ENCODE measurements around the gene DSCAML1. TPM values are rescaled to one million over a fixed set of nuclear protein-coding genes. Genes with fewer than 3 reads are reported as not detected.
"Not testable (repeated sequence)": the region's sequence is repeated elsewhere in the genome, so short reads cannot be mapped to it uniquely, and the experiment has no call there.

The DSCAML1 gene
- total RNA-seq, 1 donor from 2014 or later: 6.1 TPM

DNA sequence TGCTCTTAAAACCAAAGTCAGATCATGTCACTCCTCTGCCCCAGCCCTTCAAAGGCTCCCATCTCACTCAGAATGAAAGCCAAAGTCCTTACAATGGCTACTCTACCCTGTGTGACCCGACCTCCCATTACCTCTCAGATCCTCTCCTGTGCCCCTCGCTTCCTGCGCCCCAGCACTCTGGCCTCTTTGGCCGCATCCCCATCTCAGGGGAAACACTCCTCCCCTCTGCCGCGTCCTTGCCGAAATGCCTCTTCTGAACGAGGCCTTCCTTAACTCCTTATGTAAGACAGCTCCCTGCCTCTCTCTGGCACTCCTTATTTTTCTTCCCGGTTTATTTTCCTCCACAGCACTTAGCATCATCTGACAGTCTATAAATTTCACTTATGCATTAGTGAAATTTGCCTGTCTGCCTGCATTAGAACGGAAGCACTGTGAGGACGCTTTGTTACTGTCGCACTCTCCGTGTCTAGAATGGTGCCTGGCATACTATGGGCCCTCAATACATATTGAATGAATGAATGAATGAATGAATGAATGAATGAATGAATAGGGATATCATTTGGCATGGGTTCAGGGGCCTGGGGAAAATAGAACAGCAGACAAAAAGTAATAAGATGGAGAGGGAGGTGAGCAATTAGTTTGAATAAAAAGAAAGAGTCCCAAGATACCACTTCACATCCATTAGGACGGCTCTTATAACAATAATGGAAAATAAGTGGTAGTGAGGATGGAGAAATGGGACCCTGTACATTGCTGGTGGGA is 331.6 kb downstream of the DSCAML1 start:
- FAIRE-seq: no peak
- no peak for DNase-seq (ENCODE audit: low spot score in 2 of 2)

DNA sequence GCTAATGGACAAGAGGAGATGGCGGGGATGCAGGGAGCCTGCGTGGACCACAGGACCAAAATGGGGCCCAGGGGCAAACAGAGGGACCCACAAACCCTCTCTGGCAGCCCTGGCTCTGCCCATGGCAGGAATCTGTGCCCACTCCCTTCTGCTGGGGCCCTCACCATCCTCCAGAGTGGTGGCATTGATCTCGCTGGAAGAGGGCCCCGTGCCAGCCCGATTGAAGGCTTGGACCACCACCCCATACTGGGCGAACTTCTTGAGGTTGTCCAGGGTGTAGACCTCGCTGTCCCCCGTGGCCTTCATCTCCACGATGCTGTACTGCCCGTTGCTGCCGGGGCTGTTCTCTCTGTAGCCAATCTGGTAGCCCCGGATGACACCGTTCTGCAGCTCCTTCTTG is 332.2 kb downstream of the DSCAML1 start:
- FAIRE-seq: no peak
- DNase-seq (ENCODE audit: low spot score in 2 of 2): no peak

DNA sequence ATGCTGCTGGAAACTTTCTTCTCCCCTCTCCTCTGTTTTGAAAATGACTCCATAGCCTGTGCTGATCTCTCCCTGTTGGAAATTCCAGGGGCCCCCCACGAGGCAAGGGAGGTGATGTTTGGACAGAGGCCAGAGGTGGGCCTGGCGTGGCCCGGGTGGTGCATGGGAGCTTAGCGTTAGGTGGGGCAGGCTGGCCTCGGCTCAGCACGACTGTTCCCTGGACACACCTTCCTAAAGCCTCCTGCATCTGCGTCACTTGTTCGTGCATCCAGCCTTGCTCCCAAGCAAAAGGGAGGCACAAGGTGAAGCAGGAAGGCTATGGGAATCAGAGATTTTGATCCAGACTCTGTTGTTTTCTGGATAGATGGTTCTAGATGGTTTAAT is 334.2 kb downstream of the DSCAML1 start:
- FAIRE-seq (no peak), DNase-seq (ENCODE audit: low spot score in 2 of 2) (no peak)

DNA sequence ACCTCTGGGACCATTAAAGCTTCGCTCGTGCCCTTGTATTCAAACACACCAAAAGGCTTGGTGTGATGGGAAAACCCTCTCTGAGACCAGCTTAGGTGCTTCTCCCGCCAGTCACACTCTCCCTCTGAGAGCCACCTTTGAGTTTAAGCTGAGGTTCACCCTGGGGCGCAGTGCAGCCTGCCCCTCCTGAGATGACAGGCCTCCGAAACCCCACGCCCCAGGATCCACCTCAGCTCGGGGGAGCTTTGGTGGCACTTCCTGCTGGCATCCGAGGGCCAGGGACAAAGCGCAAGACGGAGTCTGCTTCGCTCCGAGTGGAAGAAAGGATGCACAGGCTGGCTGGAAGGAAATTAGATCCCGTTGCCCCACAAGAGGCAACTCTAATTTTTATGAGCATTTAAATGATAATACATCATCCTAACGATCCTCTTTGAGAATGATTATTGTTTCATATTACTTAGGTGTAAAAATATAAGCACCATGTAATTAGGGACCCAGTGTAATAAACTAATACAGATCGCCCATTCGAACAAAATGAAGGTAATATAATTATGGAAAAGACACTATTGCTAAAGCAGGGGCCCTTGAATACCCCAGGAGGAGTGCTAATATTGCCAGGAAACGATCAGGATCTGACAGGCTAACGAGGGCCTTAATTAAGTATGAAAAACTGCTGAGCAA is 334.7 kb downstream of the DSCAML1 start:
- FAIRE-seq (no peak), DNase-seq (ENCODE audit: low spot score in 2 of 2) (no peak)

DNA sequence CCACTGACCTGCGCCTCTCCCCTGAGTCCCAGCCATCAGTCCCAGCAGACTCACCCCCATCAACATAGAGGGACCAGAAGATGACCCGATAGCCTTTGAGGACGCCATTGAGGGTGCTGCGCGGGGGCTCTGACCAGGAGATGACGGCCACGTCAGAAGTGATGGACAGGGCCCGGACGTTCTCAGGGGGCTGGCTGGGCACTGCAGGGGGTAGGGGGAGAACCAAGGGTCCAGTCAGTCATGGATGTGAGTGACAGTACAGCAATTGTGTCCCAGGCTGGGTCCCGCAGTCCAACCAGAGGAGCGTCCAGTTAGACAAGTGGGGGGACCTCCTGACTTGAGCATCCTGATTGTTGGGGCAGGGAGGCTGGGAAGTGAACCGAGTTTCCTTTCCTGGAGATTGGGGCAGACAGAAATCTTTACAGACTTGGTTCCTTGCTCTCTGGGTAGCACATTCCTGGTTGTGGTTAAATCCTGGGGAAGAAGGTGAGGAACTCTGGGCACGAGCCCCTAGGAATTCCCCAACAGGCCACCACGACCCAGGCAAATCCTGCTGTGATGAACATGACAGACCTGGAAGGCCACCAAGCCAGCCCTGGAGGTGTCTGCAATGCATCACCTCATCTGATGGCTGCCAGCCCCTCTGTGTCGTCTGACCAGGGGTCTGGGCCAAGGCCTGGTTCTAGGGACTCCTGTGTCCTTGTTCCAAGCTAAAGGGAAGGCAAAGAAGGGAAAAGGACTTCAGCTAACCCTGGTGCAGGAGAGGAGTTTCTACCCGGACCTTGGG is 335.4 kb downstream of the DSCAML1 start:
- FAIRE-seq (no peak), DNase-seq (ENCODE audit: low spot score in 2 of 2) (no peak)

DNA sequence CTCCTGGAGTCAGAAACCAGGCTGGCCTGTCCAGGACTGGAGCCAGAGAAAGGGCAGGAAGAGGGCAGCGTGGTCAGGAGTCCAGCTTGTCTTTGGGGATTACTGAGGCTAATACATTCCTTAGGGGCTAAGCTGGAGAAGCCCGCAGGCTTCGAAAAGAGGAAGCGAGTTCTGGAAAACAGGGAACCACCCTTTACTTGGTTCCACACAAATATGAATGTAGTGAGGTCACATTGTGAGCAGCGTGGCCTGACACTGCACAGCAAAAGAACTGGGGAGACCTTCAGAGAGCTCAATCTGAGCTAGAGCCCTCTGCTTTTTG is 337.1 kb downstream of the DSCAML1 start:
- FAIRE-seq: no peak

DNA sequence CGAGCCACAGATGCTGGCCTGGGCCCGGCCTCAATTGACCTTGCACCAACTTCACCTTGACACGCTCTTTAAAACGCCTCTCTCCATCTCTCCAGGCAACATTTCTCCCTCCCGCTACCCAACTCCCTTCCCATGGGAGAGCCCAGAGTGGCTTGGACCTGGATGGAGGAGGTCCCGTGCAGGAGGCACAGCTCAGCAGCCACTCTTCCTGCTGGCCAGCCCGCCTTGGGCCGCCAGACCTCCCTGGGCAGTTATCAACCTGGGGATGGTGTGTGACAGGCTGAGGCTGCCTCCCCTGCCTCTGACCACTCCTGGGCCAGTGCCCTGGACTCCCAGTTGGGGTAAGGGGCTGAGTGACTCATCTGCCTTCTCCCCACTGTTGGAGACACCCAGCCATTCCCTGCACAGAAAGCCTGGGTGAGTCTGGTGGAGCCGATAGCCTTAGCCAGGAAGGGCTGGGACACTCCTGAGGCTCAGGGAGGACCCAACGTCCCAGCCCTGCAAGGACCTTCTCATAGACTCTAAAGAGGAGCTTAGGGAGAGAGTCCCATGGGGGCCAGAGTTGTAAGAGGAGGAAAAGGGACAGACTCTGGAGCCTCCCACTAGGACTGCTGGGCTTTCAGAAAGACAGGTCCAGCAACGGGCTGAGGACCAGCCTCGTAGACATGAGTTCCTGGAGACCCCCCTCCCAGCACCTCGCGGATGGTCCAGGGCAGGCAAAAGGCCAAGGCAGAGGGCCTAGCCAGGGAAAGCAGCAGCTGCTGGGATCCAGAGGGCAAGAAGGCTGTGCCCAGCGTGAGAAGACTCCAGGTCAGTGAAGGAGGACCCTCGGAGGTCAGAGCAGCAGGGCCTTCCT is 337.7 kb downstream of the DSCAML1 start:
- FAIRE-seq (no peak), DNase-seq (ENCODE audit: low spot score in 2 of 2) (no peak)

More for the DNA sequence above, 337.1 kb downstream of the DSCAML1 start:
- DNase-seq (ENCODE audit: low spot score in 2 of 2): no peak

DNA sequence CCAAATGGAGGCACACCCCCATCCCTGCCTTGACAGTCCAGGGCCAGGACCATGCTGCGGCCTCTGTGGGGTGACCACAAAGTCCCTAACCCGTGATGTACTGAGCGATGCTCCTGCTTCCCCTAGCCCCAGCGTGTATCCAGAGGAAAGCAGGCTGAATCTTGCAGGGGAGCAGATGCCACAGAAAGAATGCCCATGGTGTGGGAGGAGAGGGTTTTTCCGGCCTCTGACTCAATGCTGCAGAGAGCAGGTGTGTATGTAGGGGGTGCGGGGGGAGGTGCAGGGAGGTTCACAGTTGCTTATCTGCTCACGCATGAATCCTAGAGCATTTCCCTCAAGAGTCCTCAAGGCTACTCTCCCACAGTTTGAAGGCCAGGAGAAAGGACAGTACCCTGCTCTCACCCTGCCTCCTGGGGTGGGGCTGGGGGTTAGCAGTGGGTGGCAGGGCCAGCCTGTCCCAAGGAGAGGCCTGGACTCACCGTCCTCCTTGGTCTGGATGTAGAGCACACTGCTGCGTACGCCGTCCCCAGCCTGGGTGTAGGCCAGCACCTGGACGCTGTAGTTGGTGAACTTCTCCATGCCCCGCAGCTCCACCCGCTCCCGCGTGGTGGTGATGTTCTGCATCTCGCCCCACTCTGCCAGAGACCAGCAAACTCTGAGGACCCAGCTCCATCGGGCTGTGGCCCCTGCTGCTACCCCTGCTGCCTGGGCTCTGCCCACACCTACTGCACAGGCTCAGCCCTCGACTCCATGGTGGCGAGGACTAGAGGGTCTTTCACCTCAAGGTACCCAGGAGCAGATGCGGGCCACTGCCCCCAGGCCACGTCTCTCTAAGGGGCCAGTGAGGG is 338.5 kb downstream of the DSCAML1 start:
- DNase-seq (ENCODE audit: low spot score in 2 of 2): peak in 1 of 2 donors; percentile 32
- no peak for FAIRE-seq

DNA sequence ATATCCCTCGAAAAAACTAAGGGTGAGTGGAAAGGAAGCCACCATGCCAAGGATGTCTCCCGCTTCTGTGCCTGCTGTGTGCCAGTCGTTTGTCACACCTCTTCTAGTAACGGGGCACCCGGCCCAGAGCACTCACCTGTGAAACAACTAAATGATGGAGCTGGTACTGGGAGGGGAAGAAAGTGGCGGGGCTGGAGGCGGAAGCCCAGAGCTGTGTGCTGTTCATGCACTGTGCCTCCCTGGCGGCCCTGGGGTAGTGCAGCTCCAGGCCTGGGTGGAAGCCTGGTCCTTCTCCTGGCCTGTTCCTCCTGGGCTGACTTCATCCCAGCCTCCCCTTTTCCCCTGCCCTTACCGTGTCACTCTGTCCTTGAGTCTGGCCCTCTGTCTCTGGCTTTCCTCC is 339.2 kb downstream of the DSCAML1 start:
- FAIRE-seq (no peak), DNase-seq (ENCODE audit: low spot score in 2 of 2) (no peak)

DNA sequence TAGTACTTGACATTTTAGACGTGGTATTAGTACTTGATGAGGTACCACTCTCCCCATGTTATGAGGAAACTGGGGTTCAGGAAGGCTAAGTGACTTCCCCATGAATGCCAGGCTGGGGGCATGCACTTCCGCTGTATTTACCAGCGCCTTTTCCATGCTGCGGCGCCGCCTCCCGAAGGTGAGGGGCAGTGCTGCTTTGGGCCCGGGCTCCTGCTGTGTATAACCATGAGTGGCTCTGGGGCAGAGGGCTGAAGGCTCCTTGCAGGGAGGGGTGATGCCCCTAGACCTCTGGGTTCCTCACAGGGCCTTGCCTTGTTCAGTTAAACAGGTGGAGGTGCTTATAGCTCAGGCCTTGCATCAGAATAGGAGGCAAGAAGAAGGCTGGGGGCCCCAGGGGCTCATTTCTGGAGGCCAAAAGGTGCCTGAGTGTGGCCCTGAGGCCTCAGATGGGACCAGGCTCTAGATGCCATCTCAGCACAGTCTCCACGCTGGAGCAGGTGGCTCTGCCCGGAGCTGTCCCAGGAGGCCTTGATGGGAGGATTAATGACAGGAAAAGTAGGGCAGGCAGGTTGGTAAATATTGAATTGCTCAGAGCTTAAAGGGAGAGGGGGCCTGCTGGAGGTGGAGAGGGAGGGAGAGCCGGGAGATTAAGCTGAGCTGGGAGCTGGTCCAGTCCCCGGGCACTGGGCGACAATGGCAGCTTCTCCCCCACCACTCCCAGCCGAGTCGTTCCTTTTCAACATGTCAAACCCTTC is 339.8 kb downstream of the DSCAML1 start:
- DNase-seq (ENCODE audit: low spot score in 2 of 2): no peak
- no peak for FAIRE-seq

DNA sequence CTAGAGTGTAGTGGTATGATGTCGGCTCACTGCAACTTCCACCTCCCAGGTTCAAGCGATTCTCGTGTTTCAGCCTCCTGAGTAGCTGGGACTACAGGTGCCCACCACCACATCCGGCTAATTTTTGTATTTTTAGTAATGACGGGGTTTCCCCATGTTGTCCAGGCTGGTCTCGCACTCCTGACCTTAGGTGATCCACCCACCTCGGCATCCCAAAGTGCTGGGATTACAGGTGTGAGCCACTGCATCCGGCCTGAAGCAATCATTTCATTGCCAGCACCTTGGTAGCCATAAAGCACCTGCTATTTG is 340.3 kb downstream of the DSCAML1 start:
- not testable (repeated sequence) for FAIRE-seq

DNA sequence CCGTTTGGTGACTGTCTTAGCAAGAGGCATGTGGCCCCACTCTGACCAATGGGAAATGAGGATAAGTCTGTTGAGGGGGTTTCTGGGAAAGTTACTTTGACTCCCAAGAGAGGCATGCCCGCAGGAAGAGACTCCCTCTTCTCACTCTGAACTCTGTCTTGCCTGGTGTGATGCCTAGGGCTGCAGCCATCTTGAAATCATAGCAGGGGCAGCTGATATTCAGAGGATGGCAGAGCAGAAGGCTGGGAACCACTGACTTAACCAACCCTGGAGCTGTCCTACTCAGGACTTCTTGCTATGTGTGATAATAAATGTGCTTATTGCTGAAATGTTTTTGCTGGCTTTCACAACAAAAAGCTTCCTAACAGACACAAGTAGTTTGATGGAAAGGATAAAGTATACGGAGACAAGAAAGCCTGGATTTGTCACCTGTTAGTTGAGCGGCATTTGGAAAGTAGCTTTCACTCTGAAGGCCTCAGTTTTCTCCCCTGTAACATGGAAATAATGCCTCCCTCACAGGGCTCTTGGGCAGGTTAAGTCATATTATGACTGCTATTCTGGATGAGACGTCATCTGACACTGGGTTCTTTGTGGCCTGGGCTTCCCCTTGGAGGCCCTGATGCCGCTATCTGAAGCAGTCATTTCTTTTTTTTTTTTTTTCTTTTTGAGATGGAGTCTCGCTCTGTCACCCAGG is 340.8 kb downstream of the DSCAML1 start:
- DNase-seq (ENCODE audit: low spot score in 2 of 2) (no peak), FAIRE-seq (no peak)

More for the DNA sequence above, 340.3 kb downstream of the DSCAML1 start:
- DNase-seq (ENCODE audit: low spot score in 2 of 2): not testable (repeated sequence)

DNA sequence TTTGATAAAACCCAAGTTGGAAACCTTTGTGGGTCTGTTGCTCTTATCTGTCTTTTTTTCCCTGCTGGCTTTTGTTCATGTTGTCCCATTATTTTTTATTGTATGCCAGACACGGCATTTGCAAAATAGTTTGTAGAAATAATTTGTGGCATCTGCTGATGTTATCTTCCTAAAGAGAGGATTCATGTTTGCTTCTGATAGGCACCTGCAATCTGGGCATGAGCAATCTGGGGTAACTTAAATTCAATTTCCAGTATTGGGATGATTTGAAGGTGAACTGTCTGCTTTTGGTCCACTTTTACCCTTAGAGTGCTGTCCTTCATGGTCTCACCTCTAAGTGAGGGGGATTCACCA is 342.5 kb downstream of the DSCAML1 start:
- no peak for DNase-seq (ENCODE audit: low spot score in 2 of 2)
- no peak for FAIRE-seq

DNA sequence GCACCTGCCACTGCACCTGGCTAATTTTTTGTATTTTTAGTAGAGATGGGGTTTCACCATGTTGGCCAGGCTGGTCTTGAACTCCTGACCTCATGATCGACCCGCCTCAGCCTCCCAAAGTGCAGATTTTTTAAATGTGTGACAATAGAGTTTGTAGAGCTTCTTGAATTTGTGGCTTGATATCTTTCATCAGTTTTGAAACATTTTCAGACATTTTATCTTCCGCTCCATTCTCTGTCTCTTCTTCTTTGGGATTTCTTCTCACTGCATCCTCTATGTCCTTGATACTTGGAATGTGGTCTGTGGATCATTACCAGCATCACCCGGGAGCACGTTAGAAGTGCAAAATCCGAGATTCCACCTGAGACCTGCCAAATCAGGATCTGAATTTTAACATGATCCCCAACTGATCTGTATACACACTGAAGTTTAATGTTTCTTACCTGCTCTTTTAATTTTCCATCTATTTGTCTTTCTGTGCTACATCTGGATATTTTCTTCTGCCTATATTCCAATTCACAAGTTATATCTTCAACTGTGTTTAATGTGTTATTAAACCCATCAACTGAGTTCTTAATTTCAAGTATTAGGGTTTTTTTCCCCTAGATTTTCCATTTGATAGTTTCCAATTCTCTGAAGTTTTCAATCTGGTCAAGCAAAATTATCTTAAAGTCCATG is 343.0 kb downstream of the DSCAML1 start:
- no peak for DNase-seq (ENCODE audit: low spot score in 2 of 2)
- FAIRE-seq: no peak

DNA sequence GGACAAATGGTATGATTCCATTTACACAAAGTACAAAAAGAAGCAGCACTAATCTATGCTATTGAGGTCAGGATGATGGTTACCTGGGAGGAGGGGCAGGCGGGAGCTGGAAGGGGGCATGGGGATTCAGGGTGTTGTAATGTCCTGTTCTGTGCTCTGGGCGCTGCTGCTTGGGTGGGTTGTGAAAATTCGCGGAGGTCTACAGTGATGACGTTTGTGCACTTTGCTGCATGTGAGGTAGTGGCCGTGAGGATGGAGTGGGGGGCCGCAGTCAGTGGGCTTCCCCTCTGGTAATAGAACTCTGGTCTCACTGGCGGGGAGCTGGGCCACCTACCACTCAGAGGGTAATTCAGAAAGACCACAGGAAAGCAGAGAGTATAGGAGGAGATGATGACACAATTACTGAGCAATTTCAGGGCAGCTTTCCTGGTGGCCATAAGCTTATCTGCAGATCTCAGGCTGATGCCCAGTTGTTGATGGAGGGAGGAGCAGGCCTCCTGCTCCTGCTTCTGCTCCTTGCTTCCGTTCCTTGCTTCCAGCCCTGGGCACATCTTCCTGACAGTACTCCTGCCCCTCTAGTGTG is 347.8 kb downstream of the DSCAML1 start:
- no peak for FAIRE-seq

DNA sequence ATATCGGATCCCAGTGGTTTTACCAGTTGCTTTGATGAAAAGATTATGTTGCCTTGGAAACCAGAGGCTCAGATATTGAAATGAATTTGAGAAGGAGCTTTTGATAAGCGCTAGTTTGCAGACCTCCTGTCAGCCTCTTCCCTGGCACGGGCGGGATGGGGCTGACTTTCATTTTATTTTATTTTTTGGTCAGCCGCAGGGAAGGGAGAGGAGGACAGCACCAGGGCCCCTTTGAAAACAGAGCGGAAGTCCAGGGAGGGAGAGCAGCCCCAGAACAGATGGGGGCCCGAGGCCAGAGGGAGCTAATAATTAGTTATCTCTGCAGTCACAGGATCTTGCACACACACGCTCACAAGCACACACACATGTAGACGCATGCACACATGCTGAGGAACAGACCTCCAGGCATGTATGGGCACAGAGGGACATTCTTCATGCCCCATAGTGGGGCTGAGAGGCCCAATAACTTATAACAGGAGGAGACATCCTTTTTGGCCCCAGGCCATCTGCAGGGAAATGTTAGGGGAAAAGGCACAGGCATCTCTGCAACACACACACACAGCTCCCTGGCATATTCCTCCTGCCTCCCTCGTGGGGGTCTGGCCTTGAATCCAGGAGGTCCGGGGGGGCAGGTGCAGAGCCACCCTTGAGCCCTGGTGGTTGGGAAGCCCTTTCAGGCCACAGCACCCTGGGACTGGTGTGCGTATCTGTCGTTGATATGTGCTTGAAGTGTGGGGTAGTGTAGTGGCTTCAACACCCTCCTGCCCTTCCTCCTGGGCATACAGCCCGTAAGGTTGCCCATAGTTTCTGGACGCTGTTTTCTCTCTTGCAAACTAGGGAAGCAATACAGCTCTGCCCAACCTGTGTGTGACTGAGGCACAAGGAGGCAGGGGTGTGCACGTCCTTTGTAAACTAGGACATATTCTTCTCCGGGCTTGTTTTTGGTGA is 352.0 kb downstream of the DSCAML1 start:
- FAIRE-seq: no peak
- no peak for DNase-seq (ENCODE audit: low spot score in 2 of 2)

More for the DNA sequence above, 347.8 kb downstream of the DSCAML1 start:
- no peak for DNase-seq (ENCODE audit: low spot score in 2 of 2)
